Stimulated activated CD8-positive, alpha-beta memory T cell treated with anti-CD3 and anti-CD28 coated beads, Interleukin-2, amount 100 ng/mL, for 1 hour (primary cell): ENCODE data around the gene LTBR.
A peak's percentile ranks its signal among the peaks of the same experiment; 100 is the strongest.
"Not testable (repeated sequence)": the region's sequence is repeated elsewhere in the genome, so short reads cannot be mapped to it uniquely, and the experiment has no call there.

Source experiments
- DNase-seq, 2 donors: peaks; one replicate each; pipeline ENCODE4 v3.0.0-alpha.2; 2020; ENCODE audit warnings: low read depth in 2 of 2

Gene LTBR

GRCh38 chr12:6383572-6384498, at the start of gene LTBR:
Gene LTBR, plus strand, starts transcription at chr12:6384162. Its CDS starts 197 bp downstream, at chr12:6384359.
- DNase-seq: no peak

GRCh38 chr12:6334359-6334758, 49.6 kb upstream of the LTBR start:
- no peak for DNase-seq

GRCh38 chr12:6334940-6335450, 49.0 kb upstream of the LTBR start:
- DNase-seq: no peak

GRCh38 chr12:6335451-6336078, 48.4 kb upstream of the LTBR start:
- DNase-seq: peak; percentile 72 to 74

- DNase-seq: no peak
Measured at GRCh38 chr12:6336079-6336888, 47.7 kb upstream of the LTBR start.

- DNase-seq: peak; percentile 40 to 59
Measured at GRCh38 chr12:6336889-6337853, 46.8 kb upstream of the LTBR start.

GRCh38 chr12:6337958-6338433, 46.0 kb upstream of the LTBR start:
- DNase-seq: no peak

- DNase-seq: not testable (repeated sequence)
Measured at GRCh38 chr12:6338536-6338935, 45.4 kb upstream of the LTBR start.

GRCh38 chr12:6338955-6339354, 45.0 kb upstream of the LTBR start:
- DNase-seq: no peak

- DNase-seq: no peak
Measured at GRCh38 chr12:6340032-6340638, 43.8 kb upstream of the LTBR start.

- no peak for DNase-seq
Measured at GRCh38 chr12:6340745-6341416, 43.1 kb upstream of the LTBR start.

- no peak for DNase-seq
Measured at GRCh38 chr12:6341417-6342139, 42.4 kb upstream of the LTBR start, which contains the start of gene TNFRSF1A. Gene TNFRSF1A, minus strand, starts transcription at chr12:6342076. Its CDS starts 262 bp downstream, at chr12:6341814.

- no peak for DNase-seq
Measured at GRCh38 chr12:6342140-6342889, 41.6 kb upstream of the LTBR start.

GRCh38 chr12:6343518-6343917, 40.4 kb upstream of the LTBR start:
- no peak for DNase-seq

- DNase-seq: not testable (repeated sequence)
Measured at GRCh38 chr12:6344101-6344660, 39.8 kb upstream of the LTBR start.

- no peak for DNase-seq
Measured at GRCh38 chr12:6345319-6346091, 38.5 kb upstream of the LTBR start.
